ENCODE measurements around the gene ECI1.

Gene ECI1

GRCh38 chr16:2282866-2283555 is 31.6 kb upstream of the ECI1 start:
- Histone ChIP-seq H3K4me3 (replicated peaks; ENCODE audit: low read depth, low read length) (no peak overlapping the region), H3K27me3 (replicated peaks; ENCODE audit: control insufficient read depth, insufficient read depth, low read length) (no peaks in the 10 kb centered on the region), H3K36me3 (ENCODE audit: control insufficient read depth, insufficient read depth, low read length) (no peaks in the 10 kb centered on the region; the same call in none of the 2 replicates)
- DNase-seq (ENCODE audit: extremely low read depth, insufficient read length) = no peak
- TF ChIP-seq CTCF (IDR thresholded peaks at IDR 0.05; ENCODE audit: insufficient read depth, low read length, poor library complexity, severe bottlenecking) = no peak

GRCh38 chr16:2282262-2282661 is 30.9 kb upstream of the ECI1 start:
- H3K4me3 ChIP-seq (replicated peaks; ENCODE audit: low read depth, low read length) = no peak overlapping the region
- DNase-seq (ENCODE audit: extremely low read depth, insufficient read length) = no peak
- TF ChIP-seq CTCF (IDR thresholded peaks at IDR 0.05; ENCODE audit: insufficient read depth, low read length, poor library complexity, severe bottlenecking) = no peak
- H3K27me3 ChIP-seq (replicated peaks; ENCODE audit: control insufficient read depth, insufficient read depth, low read length) = no peaks in the 10 kb centered on the region
- no peaks in the 10 kb centered on the region; the same call in none of the 2 replicates for H3K36me3 ChIP-seq (ENCODE audit: control insufficient read depth, insufficient read depth, low read length)

GRCh38 chr16:2280981-2281542 is 29.7 kb upstream of the ECI1 start:
- Histone ChIP-seq H3K4me3 (replicated peaks; ENCODE audit: low read depth, low read length) (no peak overlapping the region), H3K36me3 (ENCODE audit: control insufficient read depth, insufficient read depth, low read length) (no peaks in the 10 kb centered on the region; the same call in 1 of the 2 replicates), H3K27me3 (replicated peaks; ENCODE audit: control insufficient read depth, insufficient read depth, low read length) (no peaks in the 10 kb centered on the region)
- no peak for TF ChIP-seq CTCF (IDR thresholded peaks at IDR 0.05; ENCODE audit: insufficient read depth, low read length, poor library complexity, severe bottlenecking)
- no peak for DNase-seq (ENCODE audit: extremely low read depth, insufficient read length)

- no peak for TF ChIP-seq CTCF (IDR thresholded peaks at IDR 0.05; ENCODE audit: insufficient read depth, low read length, poor library complexity, severe bottlenecking)
- no peak for DNase-seq (ENCODE audit: extremely low read depth, insufficient read length)
- Histone ChIP-seq H3K36me3 (ENCODE audit: control insufficient read depth, insufficient read depth, low read length) (no peaks in the 10 kb centered on the region; the same call in 1 of the 2 replicates), H3K4me3 (replicated peaks; ENCODE audit: low read depth, low read length) (no peak overlapping the region), H3K27me3 (replicated peaks; ENCODE audit: control insufficient read depth, insufficient read depth, low read length) (no peaks in the 10 kb centered on the region)
Measured at GRCh38 chr16:2280461-2280860, 29.1 kb upstream of the ECI1 start.

GRCh38 chr16:2278956-2279800 is 27.8 kb upstream of the ECI1 start:
- DNase-seq (ENCODE audit: extremely low read depth, insufficient read length) = no peak
- Histone ChIP-seq H3K36me3 (ENCODE audit: control insufficient read depth, insufficient read depth, low read length) (no peaks in the 10 kb centered on the region; the same call in 1 of the 2 replicates), H3K4me3 (replicated peaks; ENCODE audit: low read depth, low read length) (no peak overlapping the region), H3K27me3 (replicated peaks; ENCODE audit: control insufficient read depth, insufficient read depth, low read length) (no peaks in the 10 kb centered on the region)
- TF ChIP-seq CTCF (IDR thresholded peaks at IDR 0.05; ENCODE audit: insufficient read depth, low read length, poor library complexity, severe bottlenecking) = no peak
